Muscle of leg (tissue), 11 donors: ENCODE data around the gene MYO15A. TPM values are rescaled to one million over a fixed set of nuclear protein-coding genes. Genes with fewer than 3 reads are reported as not detected.
"Not testable (repeated sequence)": the region's sequence is repeated elsewhere in the genome, so short reads cannot be mapped to it uniquely, and the experiment has no call there.

Source experiments
- DNase-seq: peaks from one replicate; pipeline ENCODE4 v3.0.0; 2013
- H3K27ac ChIP-seq: one replicate; pipeline ENCODE4 v1.5.1; 2013; ENCODE audit warnings: mild to moderate bottlenecking, low read length, control low read depth
- H3K27me3 ChIP-seq: one replicate; pipeline ENCODE4 v1.6.1; 2013; ENCODE audit warnings: low read length; ENCODE audit not compliant: control insufficient read depth, insufficient read depth
- H3K36me3 ChIP-seq: one replicate; pipeline ENCODE4 v1.6.1; 2013; ENCODE audit warnings: low read length; ENCODE audit not compliant: control insufficient read depth, insufficient read depth
- H3K4me1 ChIP-seq: one replicate; pipeline ENCODE4 v1.6.1; 2013; ENCODE audit warnings: low read length; ENCODE audit not compliant: control insufficient read depth, insufficient read depth
- H3K4me3 ChIP-seq: one replicate; pipeline ENCODE4 v1.5.1; 2013; ENCODE audit warnings: low read length, control low read depth
- H3K9me3 ChIP-seq: replicated peaks from 2 replicates; pipeline ENCODE4 v1.6.1; 2013; ENCODE audit warnings: low read depth, low read length; ENCODE audit not compliant: control insufficient read depth
- WGBS: methylation state at CpG from one replicate; pipeline ENCODE4 v1.1.5; 2013; ENCODE audit warnings: missing lambda C conversion rate; ENCODE audit not compliant: insufficient coverage; 5-methylcytosine and 5-hydroxymethylcytosine counted together
- polyA plus RNA-seq, 8 donors: library from polyadenylated mRNA; unstranded; fragments of 120-200 nt; gene quantifications; one replicate each; pipeline versions ENCODE4 v1.2.1 to v1.2.3, GENCODE V29; 2013; ENCODE audit warnings: inconsistent platforms in 1 of 8, low replicate concordance in 1 of 8; ENCODE audit not compliant: insufficient read length in 8 of 8, insufficient read depth in 1 of 8
- total RNA-seq: library from RNA; stranded (reverse); fragments of 120-200 nt; gene quantifications from one replicate; pipeline ENCODE4 v1.2.4, GENCODE V29; 2013

MYO15A gene
- total and polyA plus RNA-seq, 9 donors, result 0.58 to 1.8 (median 1.2) TPM

DNA sequence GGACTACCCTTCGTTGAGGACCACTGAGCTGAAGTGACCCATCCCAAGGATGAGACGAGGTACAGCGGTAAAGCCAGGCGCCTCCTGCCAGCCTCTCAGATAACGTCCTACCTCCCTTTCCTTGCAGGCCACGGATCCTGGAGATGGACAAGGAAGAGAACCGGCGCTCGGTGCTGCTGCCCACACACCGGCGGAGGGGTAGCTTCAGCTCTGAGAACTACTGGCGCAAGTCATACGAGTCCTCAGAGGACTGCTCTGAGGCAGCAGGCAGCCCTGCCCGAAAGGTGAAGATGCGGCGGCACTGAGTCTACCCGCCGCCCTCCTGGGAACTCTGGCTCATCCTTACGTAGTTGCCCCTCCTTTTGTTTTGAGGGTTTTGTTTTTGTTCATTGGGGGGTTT, 99.5 kb downstream of the MYO15A start:
- DNase-seq, result no peak
- H3K4me1 ChIP-seq, result no peaks in the 10 kb centered on the region
- H3K27me3 ChIP-seq, result no peaks in the 10 kb centered on the region
- no peaks in the 10 kb centered on the region for H3K9me3 ChIP-seq
- no peak overlapping the region for H3K4me3 ChIP-seq
- H3K36me3 ChIP-seq, result peaks cover 68% of the 10 kb centered on the region
- H3K27ac ChIP-seq, result no peak overlapping the region
- WGBS, result 87% methylated on average over 12 of the region's 19 CpGs

DNA sequence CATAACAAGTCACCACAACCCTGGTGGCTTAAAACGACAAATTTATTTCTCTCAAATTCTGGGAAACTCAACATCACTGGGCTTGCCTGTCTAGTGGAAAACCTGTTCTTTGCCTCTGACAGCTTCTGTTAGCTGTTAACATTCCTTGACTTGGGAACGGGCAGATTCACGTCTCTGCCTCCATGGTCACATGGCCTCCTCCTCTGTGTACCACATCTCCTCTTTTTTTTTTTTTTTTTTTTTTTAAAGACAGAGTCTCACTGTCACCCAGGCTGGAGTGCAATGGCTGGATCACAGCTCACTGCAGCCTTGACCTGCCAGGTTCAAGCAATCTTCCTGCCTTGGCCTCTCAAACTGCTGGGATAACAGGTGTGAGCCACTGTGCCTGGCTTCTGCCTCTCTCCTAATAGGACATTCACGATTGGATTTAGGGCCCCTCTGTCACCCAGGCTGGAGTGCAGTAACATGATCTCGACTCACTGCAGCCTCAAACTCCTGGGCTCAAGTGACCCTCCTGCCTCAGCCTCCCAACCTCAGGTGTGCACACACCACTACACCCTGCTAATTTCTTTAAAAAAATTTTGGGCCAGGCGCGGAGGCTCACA, 105.2 kb downstream of the MYO15A start:
- H3K27ac ChIP-seq, result no peak overlapping the region
- H3K9me3 ChIP-seq, result no peaks in the 10 kb centered on the region
- WGBS, result 30% methylated on average over 5 of the region's 7 CpGs
- no peak for DNase-seq
- peaks cover 21% of the 10 kb centered on the region for H3K36me3 ChIP-seq
- H3K27me3 ChIP-seq, result no peaks in the 10 kb centered on the region
- no peak overlapping the region for H3K4me3 ChIP-seq
- peaks cover 9% of the 10 kb centered on the region for H3K4me1 ChIP-seq

DNA sequence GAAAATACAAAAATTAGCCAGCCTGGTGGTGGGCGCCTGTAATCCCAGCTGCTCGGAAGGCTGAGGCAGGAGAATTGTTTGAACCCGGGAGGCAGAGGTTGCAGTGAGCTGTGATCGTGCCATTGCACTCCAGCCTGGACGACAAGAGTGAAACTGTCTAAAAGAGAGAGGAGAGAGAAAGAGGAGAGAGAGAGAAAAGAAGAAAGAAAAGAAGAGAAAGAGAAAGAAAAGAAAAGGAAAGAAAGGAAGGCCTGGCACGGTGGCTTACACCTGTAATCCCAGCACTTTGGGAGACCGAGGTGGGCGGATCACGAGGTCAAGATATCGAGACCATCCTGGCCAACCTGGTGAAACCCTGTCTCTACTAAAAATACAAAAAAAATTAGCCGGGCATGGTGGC, 108.3 kb downstream of the MYO15A start:
- not testable (repeated sequence) for H3K9me3 ChIP-seq, H3K36me3 ChIP-seq, H3K27me3 ChIP-seq, DNase-seq, H3K4me3 ChIP-seq, H3K27ac ChIP-seq
- WGBS, result 71% methylated on average over 10 of the region's 11 CpGs
- peaks cover 14% of the 10 kb centered on the region for H3K4me1 ChIP-seq

DNA sequence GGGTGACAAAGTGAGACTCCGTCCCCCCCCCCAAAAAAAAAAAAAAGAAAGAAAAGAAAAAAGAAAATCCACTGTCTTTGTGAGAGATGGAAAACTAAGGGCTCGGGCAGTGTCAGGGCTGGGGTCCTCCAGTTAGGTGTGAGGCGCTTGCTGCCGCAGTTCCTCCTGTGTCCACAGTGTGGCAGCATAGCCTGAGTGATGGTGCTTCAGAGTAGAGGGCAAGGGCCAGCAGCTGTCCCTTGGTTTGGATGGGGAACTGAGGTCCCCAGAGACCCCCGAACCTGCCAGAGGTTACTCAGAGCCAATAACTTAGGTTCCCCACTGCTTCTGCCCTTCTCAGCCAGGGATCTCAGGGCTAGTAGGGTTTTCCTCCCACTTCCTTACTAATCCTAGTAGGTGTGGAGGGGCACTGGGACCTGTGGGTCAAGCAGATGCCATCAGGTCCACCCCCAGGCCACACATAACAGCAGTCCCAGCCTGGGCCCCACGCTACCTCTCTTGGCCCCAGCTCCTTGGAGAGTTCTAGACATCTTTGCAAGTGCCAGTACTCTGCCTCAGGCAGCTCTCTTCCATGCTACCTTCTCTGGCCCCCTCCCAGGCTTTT, 109.0 kb downstream of the MYO15A start:
- 14% methylated on average over 4 of the region's 6 CpGs for WGBS
- H3K36me3 ChIP-seq, result no peaks in the 10 kb centered on the region
- H3K9me3 ChIP-seq, result no peaks in the 10 kb centered on the region
- peaks cover 14% of the 10 kb centered on the region for H3K4me1 ChIP-seq
- DNase-seq, result peak; percentile 80
- no peaks in the 10 kb centered on the region for H3K27me3 ChIP-seq
- no peak overlapping the region for H3K27ac ChIP-seq
- H3K4me3 ChIP-seq, result no peak overlapping the region

DNA sequence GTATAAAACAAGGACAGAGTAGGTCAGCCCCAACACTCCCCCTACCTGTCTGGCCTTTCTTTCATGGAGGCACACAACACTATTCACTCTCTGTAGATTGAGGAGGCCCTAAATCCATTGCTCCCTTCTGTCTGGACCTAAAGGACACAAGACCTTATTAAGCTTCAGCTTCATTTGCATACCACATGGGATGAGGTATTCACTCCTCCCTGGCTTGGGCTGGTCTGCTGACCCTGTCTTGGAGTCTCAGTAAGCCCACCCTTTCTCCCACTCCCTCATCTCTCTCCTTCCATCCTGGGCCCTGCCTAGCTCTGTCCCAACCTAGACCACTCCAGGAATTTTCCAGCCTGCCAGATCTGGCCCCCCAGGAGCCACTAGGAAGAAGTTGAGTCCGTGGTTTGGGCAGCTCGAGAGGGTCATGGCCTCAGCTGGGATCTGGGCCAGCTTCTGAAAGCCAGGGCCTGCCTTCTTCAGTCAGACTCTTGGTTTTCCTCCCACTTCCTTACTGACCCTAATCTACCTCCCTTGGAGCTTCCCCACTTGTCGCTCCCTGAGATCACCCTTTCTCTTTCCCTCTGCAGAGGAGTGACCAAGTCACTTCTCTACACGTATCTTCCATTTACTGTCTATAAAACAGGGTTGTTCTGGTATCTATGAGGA, 110.3 kb downstream of the MYO15A start:
- no peaks in the 10 kb centered on the region for H3K36me3 ChIP-seq
- H3K27me3 ChIP-seq, result no peaks in the 10 kb centered on the region
- 6% methylated on average over 2 of the region's 4 CpGs for WGBS
- peak; percentile 56 for DNase-seq
- H3K9me3 ChIP-seq, result no peaks in the 10 kb centered on the region
- no peak overlapping the region for H3K27ac ChIP-seq
- no peak overlapping the region for H3K4me3 ChIP-seq
- peaks cover 14% of the 10 kb centered on the region for H3K4me1 ChIP-seq

DNA sequence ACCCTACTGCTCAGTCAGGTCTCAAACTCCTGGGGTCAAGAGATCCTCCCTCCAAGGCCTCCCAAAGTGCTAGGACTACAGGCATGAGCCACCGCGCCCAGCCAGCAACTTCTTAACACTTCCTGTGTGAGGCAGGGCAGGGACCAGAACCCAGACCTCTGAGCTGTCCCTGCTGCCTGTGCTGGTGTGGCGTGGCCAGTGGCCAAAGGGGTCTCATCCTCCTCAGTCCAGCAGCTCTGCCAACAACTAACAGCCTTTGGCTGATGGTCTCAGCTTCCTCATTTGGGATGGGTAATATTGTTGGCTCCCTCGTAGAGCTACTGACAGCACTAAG, 115.5 kb downstream of the MYO15A start:
- Histone ChIP-seq H3K4me1 (peaks cover 34% of the 10 kb centered on the region), H3K27ac (peak overlapping the region; percentile 87), H3K9me3 (no peaks in the 10 kb centered on the region), H3K36me3 (no peaks in the 10 kb centered on the region), H3K27me3 (no peaks in the 10 kb centered on the region), H3K4me3 (no peak overlapping the region)
- no peak for DNase-seq
- 57% methylated on average over 1 of the region's 4 CpGs for WGBS

DNA sequence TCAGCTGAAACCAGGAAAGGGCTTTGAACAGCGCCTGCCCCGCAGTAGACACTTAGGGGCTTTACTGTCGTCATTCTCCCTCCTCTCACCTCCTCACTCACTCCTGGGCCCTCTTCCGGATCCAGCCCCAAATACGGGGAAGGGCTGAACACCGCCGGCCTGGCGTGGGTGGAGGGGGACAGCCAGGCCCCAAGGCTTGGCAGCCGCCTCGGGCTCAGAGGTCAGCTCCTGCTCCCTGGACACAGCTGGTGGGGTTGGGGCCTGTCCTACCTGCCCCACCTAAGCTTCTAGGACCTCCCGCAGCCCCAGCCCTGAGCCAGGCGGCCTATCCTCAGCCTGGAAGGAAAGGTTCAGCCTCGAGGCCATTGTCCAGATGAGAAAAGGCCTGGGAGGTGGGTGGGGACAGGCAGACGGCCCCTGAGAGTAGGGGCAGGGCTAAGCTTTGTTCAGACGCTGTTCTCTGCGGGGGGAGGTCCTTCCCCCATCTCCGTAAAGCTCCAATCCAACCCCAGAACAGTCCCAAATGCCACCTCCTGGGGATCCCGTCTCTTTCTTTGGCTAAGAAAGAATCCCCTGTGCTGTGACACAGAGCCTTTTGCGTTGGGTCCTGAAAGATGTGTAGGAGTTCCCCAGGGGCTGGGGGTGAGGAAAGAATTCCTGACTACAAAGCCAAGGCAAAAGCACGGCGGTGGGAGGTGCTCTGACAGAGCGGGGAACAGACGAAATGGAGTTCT, 116.0 kb downstream of the MYO15A start:
- Histone ChIP-seq H3K4me1 (peaks cover 36% of the 10 kb centered on the region), H3K36me3 (no peaks in the 10 kb centered on the region), H3K27me3 (no peaks in the 10 kb centered on the region), H3K4me3 (peak overlapping the region; percentile 35), H3K9me3 (no peaks in the 10 kb centered on the region), H3K27ac (peak overlapping the region; percentile 87)
- 20% methylated on average over 11 of the region's 23 CpGs for WGBS
- DNase-seq, result peak; percentile 88

DNA sequence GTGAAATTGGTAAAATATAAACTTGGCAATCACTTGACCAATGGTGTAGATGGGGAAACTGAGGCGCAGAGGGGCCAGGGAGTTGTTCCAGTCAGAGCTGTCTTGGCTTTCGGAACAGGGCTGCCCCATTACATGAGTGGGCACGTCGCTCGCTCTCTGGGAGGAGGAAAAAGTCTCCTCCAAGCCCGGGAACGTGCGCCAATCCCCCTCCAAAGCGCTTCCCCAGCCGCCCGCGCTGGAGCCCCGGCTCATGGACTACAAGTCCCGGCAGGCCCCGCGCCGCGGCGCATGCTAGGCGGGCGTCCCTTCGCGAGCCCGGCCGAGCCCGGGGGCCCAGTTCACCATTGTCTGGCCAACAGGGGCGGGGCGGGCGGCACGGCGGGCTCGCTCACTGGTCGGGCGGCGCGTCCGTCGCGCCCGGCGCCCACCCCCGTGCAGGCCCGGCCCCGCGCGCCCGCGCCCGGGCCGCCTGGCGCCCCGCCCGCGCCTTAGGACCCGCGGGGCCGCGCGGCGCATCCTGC, 116.6 kb downstream of the MYO15A start, which contains the start of gene LLGL1:
TSS of gene LLGL1 (plus strand) at position 515 of the 521 bp plus-strand sequence. CDS start 48 bp downstream, outside the sequence.
- Histone ChIP-seq H3K27me3 (no peaks in the 10 kb centered on the region), H3K4me1 (peaks cover 43% of the 10 kb centered on the region), H3K9me3 (no peaks in the 10 kb centered on the region), H3K27ac (peak within 1 kb of the TSS; percentile 91), H3K4me3 (peak within 1 kb of the TSS; percentile 84), H3K36me3 (no peaks in the 10 kb centered on the region)
- peak; percentile 99 for DNase-seq
- WGBS, result under 1% methylated on average over 59 of the region's 60 CpGs

DNA sequence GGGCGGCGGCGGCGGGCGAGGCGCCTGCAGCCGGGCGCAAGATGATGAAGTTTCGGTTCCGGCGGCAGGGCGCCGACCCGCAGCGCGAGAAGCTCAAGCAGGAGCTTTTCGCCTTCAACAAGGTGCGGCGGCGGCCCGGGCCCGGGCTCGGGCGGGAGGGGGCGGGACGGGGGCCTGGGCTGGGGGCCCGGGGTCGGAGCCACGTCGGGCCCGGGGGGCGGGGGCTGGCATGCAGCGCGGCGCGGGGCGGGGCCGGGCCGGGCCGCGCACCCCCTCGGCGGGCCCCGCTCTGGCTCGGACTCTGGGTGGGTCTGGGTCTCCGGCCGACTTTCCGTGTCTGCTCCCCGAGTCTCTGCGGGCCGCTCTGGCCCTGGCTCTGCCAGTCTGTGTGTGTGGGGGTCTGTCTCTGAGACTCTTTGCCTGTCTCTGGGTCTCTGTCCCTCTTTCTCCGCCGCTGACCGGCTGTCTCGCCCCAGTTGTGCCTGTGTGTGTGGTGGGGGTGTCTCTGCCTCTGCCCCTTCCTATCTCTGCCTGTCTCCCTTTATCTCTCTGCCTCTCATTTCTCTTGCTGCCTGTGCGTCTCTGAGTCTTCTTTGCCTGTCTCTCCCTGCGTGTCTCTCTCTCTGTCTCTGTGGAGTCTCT, 117.2 kb downstream of the MYO15A start:
- Histone ChIP-seq H3K27ac (peak overlapping the region; percentile 91), H3K9me3 (no peaks in the 10 kb centered on the region), H3K36me3 (no peaks in the 10 kb centered on the region), H3K4me1 (peaks cover 49% of the 10 kb centered on the region), H3K4me3 (peak overlapping the region; percentile 84), H3K27me3 (no peaks in the 10 kb centered on the region)
- WGBS, result 0% methylated on average over 40 of the region's 57 CpGs
- peak; percentile 58 for DNase-seq
